ENCODE results near the gene GLIS1. TPM values are rescaled to one million over a fixed set of nuclear protein-coding genes. Genes with fewer than 3 reads are reported as not detected.

The GLIS1 gene
- total RNA-seq, 1 experiment from 2014 or later = 0.14 TPM

DNA sequence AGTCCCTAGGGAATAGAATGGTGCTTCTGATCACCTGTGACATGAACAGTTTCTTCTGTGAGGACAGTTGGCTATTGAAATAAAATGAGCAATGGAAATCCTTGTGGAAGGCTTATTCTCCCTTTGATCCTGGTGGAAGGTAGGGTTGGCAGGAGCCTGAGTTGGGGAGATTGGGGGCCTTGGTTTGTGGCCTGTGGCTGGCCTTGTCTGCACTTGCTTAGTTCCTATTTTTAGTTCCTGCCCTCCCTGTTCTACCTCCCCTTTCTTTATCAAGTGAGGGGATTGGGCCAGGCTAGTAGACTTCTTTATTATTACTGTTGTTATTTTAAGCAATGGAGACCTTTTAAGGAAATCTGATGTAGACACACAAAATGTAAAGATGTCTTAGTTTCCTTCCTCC is 271.6 kb downstream of the GLIS1 start:
- no peak for DNase-seq (ENCODE audit: low spot score)

DNA sequence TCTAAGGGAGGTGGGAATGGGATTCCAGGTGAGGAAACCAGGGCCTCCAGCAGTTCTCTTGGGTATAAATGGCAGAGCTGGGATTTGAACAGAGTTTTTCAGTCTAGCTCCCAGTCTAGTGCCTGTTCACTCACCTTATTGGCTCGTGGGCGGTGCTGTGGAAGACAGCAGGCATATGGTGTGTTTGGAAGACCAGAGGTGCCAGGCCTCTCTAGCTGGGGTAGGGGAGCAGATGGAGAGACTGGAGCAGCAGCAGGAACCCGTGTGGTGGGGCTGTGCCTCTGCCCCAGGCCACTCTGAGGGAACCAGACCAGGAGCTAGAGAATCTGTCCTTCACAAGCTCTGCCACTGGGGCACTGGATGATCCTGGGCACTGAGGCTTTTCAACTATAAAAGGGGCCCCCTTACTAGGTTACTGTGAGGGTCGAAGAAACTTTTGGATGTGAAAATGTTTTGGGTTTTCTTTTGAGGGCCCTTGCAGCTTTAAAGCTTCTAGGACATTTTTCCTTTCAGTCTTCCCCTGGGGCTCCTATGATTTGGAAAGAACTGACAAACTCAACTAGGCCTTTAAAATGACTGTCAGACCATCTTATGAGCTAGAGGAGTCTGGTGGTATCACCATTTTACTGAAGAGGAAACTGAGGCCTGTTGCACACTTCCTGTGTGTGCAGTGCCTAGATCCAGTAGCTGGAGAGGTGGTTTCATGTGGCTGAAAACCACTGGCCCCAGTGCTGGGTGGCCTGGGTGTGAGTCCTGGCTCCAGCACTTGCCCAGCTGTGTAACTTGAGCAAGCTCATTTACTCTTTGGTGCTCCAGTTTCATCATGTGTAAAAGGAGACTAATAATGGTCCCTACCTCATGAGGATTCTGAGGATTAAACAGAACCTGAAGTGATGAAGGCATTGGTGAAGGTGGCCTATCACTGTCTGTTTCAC is 273.7 kb downstream of the GLIS1 start:
- DNase-seq (ENCODE audit: low spot score) = no peak

DNA sequence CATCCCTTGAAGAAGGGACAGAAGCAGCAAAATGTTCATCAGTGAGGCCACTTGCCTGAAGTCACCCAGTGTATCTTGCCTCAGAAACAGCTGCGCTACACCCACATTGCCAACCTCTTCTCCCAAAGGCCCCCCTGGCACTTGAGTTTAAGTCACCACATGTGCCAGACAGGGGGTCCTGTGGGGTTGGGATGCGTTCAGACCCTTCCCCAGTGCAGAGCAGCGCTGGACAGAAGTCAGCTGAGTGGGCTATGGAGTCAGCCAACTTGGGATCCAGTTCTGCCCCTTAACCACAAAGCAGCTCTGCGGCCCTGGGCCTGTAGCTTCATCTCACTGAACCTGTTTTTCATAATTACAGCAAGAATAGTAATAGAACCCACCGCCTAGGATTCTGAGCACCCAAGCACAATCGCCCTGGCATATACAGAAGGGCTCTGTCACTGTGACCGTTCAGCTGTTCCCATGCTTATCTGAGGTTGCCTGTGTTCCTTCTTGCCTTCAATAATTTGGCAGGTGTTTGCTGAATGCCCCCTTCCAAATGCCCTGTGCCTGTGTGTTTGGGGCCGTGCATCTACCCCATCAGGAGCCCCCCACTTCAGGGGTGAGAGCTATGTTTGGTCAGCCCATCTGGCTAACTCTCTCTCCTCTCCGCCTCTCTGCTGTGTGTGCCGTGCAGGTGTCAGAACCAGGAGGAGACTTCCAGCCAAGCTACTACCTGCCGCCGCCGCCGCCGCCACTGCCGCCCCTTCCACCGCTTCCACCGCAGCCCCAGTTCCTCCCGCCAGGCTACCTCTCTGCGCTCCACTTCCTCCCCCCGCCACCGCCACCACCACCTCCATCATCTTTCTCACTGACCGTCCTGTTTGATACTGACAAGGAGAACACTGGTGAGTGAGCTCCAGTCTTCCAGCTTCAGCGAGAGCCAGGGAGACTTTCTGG is 274.7 kb downstream of the GLIS1 start:
- DNase-seq (ENCODE audit: low spot score) = no peak

DNA sequence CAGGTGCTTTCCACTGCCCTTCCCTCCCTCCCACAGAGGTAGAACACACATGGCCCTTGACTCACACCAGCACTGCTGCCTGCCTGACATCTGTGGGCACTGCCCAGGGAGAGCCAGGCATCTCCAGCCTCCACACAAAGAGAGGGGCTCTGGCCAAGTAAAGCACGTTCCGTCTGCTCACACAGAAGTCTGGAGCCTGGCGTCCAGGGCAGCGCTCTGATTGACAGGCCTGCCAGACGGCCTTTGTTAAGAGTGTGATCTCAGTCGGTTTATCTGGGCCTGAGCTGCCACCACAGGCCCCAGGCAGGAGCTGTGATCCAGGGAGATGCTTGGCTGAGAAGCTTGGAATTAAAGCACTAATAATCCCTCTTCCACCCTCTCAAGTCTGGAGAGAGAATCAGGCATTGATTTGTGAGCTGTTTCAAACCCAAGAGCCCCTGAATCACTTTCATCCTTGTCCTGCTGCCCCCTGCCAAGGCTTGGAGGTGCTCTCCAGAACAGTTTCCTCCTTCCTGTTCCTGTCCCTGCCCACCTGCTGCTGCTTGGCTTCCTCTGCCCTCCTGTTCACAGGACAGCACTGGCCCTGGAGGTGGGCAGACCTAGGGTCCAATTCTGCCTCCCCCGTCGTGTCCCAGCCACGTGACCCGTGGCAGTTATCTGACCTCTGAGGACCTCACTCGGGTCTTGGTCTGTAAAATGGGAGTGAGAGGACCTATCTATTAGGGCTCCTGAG is 276.0 kb downstream of the GLIS1 start:
- DNase-seq (ENCODE audit: low spot score) = no peak

DNA sequence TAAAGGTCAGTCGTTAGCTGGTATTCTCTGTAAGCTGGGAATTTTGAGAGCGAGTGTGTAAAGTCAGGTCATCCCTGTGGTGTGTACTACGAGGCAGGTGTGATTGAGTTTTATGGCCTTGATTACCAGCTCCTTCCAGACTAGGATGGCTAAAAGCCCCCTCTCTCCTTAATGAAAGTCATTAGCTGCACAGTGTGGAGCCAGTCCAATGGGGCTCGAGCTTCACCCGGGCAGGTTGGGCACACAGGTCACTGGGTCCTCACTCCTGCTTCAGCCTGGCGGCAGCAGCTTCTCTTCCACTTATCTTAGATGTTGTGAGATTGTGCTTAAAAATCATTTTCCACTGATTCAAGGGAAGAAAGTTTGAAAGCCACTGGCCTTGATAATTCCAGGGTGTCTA is 276.8 kb downstream of the GLIS1 start:
- DNase-seq (ENCODE audit: low spot score) = no peak

DNA sequence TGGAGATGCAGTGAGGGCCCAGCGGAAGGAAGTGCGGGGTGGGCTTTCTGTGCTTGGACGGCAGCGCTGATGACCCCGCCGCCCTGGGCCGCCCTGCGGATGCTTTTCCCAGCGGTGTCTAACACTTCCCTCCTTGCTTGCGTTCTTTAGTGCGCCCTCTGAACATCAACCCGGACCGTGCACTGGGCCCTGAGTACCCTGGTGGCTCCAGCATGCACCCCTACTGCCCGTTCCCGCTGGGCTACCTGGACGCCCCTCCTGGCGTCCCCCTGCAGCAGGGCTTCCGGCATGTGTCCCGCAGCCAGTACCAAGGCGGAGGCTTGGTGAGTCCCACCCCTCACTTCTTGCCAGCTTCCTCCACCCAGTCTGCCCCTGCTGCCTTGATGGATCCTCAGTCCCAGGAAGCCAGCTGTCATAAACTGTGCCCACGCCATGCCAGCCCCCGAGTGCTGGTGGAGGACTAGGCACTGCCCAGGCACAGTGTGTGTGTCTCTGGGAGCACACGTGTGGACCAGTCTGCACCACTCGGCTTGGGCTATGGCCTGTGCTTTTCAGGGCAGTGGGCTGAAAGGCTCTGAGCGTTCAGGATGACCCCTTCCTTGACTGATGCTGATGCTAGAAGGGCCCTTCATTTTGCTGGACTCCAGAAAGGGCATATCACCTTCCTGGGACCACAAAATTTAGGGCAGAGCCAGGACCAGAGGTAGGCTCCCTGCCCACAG is 277.5 kb downstream of the GLIS1 start:
- DNase-seq (ENCODE audit: low spot score) = no peak

DNA sequence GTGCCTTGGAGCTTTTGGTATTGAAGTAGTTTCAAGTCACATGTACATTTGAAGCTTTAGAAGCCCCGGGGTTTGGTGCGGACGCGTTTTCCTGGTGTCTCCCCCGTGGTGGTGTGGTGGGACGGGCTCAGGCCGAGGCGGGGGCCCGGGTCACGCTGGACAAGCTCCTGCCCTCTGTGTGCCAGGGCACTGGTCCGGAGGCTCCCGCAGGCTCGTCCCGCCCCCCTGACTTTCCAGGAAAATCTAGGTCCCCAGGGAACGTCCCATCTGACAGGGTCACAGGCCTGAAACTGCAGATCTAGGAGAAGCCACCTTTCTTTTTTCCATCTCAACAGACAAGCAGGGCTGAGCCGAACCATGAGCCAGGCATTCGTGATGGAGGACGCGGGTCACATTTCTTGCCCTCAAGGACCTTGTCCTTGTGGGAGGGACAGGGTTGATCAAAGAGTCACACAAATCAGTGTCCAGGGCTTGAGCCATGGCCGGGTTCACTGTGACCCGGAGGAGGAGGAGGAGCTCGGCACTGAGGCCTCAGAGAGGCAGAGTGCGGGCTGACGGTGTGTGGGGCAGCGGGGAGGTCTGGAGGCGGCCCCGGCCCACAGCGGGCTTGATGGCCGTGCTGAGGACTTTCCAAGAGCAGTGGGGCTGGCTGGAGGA is 278.2 kb downstream of the GLIS1 start:
- DNase-seq (ENCODE audit: low spot score) = no peak

DNA sequence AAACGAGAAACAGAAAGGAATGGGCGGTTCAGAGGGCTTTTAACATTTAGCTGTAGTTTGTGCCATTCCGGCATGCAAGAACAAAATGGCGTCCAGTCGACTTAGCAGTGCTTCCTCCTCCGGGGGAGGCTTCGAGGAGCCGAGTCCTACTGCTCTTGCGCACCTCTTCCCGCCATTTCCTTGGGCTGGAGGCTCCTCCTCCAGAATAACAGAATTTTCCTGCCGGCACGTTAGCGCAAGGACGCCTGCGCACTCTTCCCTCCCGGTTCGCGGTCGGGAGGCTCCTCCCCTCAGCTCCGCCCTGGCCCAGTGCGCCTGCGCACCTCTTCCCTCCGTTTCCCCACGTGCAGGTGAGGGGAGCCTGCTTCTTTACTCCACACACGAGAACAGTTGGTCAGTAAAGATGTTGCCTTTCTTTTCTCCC is 278.7 kb downstream of the GLIS1 start:
- DNase-seq (ENCODE audit: low spot score) = no peak

DNA sequence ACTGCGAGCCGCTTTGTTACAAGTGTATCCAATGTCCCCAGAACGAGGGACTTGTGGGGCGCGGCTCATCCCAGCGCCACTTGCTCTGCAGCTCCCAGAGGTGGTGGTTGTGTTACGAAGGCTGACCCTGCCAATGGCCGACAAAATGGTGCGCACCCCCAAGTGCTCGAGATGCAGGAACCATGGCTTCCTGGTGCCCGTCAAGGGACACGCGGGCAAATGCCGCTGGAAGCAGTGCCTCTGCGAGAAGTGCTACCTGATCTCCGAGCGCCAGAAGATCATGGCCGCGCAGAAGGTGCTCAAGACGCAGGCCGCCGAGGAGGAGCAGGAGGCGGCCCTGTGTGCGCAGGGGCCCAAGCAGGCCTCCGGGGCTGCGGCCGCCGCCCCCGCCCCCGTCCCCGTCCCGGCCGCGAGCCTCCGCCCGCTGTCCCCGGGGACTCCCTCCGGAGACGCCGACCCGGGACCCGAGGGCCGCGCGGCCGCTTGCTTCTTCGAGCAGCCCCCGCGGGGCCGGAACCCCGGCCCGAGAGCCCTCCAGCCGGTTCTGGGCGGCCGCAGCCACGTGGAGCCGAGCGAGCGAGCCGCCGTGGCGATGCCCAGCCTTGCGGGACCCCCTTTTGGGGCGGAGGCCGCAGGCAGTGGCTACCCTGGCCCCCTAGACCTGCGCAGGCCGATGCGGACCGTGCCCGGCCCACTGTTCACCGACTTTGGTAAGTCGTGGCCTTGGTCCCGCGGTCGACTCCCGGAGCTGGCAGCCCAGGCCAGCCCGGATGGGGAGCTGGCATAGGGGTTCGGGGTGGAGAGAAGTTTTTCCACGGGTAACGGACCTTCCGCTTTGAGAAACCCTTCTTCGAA is 279.4 kb downstream of the GLIS1 start, which contains the start of gene DMRTB1:
TSS of gene DMRTB1 (plus strand) at position 79 of the 855 bp plus-strand sequence. CDS start at position 134, 55 bp downstream.
- DNase-seq (ENCODE audit: low spot score) = no peak

DNA sequence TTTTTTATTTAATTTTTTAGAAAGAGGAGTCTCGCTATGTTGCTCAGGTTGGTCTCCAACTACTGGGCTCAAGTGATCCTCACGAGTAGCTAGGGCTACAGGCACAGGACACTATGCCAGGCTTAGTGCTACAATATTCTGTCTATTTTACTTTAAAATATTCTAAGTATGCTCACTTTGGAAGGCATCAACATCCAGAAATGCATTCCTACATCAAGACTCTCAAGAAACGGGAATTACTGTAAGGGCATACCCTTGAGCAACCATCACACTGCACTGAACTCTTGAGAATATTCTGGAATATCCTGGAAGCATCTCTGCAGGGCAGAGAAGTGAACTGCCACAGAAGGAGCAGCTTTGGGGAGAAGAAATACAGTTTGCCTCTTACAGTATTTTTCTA is 280.3 kb downstream of the GLIS1 start:
- DNase-seq (ENCODE audit: low spot score) = no peak

Other genes with a start within 250 kb of the GLIS1 start
- 45.9 and 46.4 TPM in 2 replicates for gene NDC1, start 99.1 kb upstream of the GLIS1 start, total RNA-seq (2014; rRNA removed; shearing (Covaris generic))
- gene YIPF1, start 150.6 kb upstream of the GLIS1 start, total RNA-seq (2014; rRNA removed; shearing (Covaris generic)) = 22.4 and 24.8 TPM in 2 replicates
- not detected in 2 replicates for gene DIO1, start 155.0 kb upstream of the GLIS1 start, total RNA-seq (2014; rRNA removed; shearing (Covaris generic))
- gene IFT25, start 206.5 kb upstream of the GLIS1 start, total RNA-seq (2014; rRNA removed; shearing (Covaris generic)) = 48.2 and 69.7 TPM in 2 replicates
- 64.2 and 79.8 TPM in 2 replicates for gene LRRC42, start 207.2 kb upstream of the GLIS1 start, total RNA-seq (2014; rRNA removed; shearing (Covaris generic))